Measurements from ENCODE around the gene FOXD4L3. TPM values are rescaled to one million over a fixed set of nuclear protein-coding genes. Genes with fewer than 3 reads are reported as not detected.
"Not testable (repeated sequence)": the region's sequence is repeated elsewhere in the genome, so short reads cannot be mapped to it uniquely, and the experiment has no call there.

FOXD4L3 gene
- total RNA-seq (not detected), polyA plus RNA-seq (ENCODE audit: insufficient read depth in 1 of 8, insufficient read length in 8 of 8, low replicate concordance in 1 of 8) (1 to 10 TPM in 1 of 8 donors, under 1 TPM in 6, not detected in 1; 0.20 to 1.3 (median 0.34) TPM)
- long read RNA-seq, donor 1, result 0 reads
- long read RNA-seq, donor 2, result 0 reads
- long read RNA-seq, donor 3, result 0 reads
- long read RNA-seq, donor 4, partial matches to known transcripts, result 0 of 1 reads
- long read RNA-seq, donor 4, other reads (novel, unspliced or antisense), result 0 of 1 reads
- long read RNA-seq, donor 5, partial matches to known transcripts, result 0 of 1 reads
- long read RNA-seq, donor 5, other reads (novel, unspliced or antisense), result 0 of 1 reads
- long read RNA-seq, donor 6, partial matches to known transcripts, result 0 of 2 reads
- long read RNA-seq, donor 6, other reads (novel, unspliced or antisense), result 0 of 2 reads
- long read RNA-seq, donor 7, result 0 reads
- long read RNA-seq, donor 8, result 0 reads
- long read RNA-seq, donor 9, partial matches to known transcripts, result 0 of 3 reads
- long read RNA-seq, donor 9, other reads (novel, unspliced or antisense), result 0 of 3 reads
- long read RNA-seq, donor 10, result 0 reads
- long read RNA-seq, donor 11, result 0 reads

- H3K27me3 ChIP-seq (ENCODE audit: control insufficient read depth, insufficient read depth, low read length); DNase-seq; H3K4me1 ChIP-seq (ENCODE audit: control insufficient read depth, insufficient read depth, low read length); H3K9me3 ChIP-seq (replicated peaks; ENCODE audit: control insufficient read depth, low read depth, low read length); H3K36me3 ChIP-seq (ENCODE audit: control insufficient read depth, insufficient read depth, low read length); H3K4me3 ChIP-seq (ENCODE audit: low read length); H3K27ac ChIP-seq (ENCODE audit: low read length): not testable (repeated sequence)
- WGBS (ENCODE audit: insufficient coverage), result no CpG with 5 or more reads among the region's 15 CpGs
These were observed at the start of gene FOXD4L3 for GRCh38 chr9:68302567-68302966. Gene FOXD4L3, plus strand, starts transcription at chr9:68302867. Its CDS starts 85 bp downstream, at chr9:68302952.

- not testable (repeated sequence) for H3K4me3 ChIP-seq (ENCODE audit: low read length); H3K36me3 ChIP-seq (ENCODE audit: control insufficient read depth, insufficient read depth, low read length); H3K9me3 ChIP-seq (replicated peaks; ENCODE audit: control insufficient read depth, low read depth, low read length); H3K4me1 ChIP-seq (ENCODE audit: control insufficient read depth, insufficient read depth, low read length); H3K27ac ChIP-seq (ENCODE audit: low read length); H3K27me3 ChIP-seq (ENCODE audit: control insufficient read depth, insufficient read depth, low read length); DNase-seq
- WGBS (ENCODE audit: insufficient coverage), result no CpG with 5 or more reads among the region's 16 CpGs
These were observed 21.6 kb upstream of the FOXD4L3 start for GRCh38 chr9:68281041-68281440.

- not testable (repeated sequence) for H3K4me1 ChIP-seq (ENCODE audit: control insufficient read depth, insufficient read depth, low read length); DNase-seq; H3K27ac ChIP-seq (ENCODE audit: low read length); H3K4me3 ChIP-seq (ENCODE audit: low read length); H3K9me3 ChIP-seq (replicated peaks; ENCODE audit: control insufficient read depth, low read depth, low read length); H3K36me3 ChIP-seq (ENCODE audit: control insufficient read depth, insufficient read depth, low read length)
- WGBS (ENCODE audit: insufficient coverage), result no CpG with 5 or more reads among the region's 30 CpGs
- peaks cover 12% of the 10 kb centered on the region for H3K27me3 ChIP-seq (ENCODE audit: control insufficient read depth, insufficient read depth, low read length)
These were observed 1.1 kb downstream of the FOXD4L3 start for GRCh38 chr9:68303771-68304170.

- not testable (repeated sequence) for H3K27ac ChIP-seq (ENCODE audit: low read length); H3K4me1 ChIP-seq (ENCODE audit: control insufficient read depth, insufficient read depth, low read length); DNase-seq; H3K9me3 ChIP-seq (replicated peaks; ENCODE audit: control insufficient read depth, low read depth, low read length); H3K36me3 ChIP-seq (ENCODE audit: control insufficient read depth, insufficient read depth, low read length); H3K4me3 ChIP-seq (ENCODE audit: low read length)
- WGBS (ENCODE audit: insufficient coverage), result no CpG with 5 or more reads among the region's 21 CpGs
- peaks cover 12% of the 10 kb centered on the region for H3K27me3 ChIP-seq (ENCODE audit: control insufficient read depth, insufficient read depth, low read length)
These were observed 1.5 kb downstream of the FOXD4L3 start for GRCh38 chr9:68304212-68304611.

- not testable (repeated sequence) for H3K36me3 ChIP-seq (ENCODE audit: control insufficient read depth, insufficient read depth, low read length); H3K27ac ChIP-seq (ENCODE audit: low read length); H3K4me3 ChIP-seq (ENCODE audit: low read length); DNase-seq; H3K9me3 ChIP-seq (replicated peaks; ENCODE audit: control insufficient read depth, low read depth, low read length); H3K4me1 ChIP-seq (ENCODE audit: control insufficient read depth, insufficient read depth, low read length)
- no CpG with 5 or more reads among the region's 4 CpGs for WGBS (ENCODE audit: insufficient coverage)
- H3K27me3 ChIP-seq (ENCODE audit: control insufficient read depth, insufficient read depth, low read length), result peaks cover 12% of the 10 kb centered on the region
These were observed 2.1 kb downstream of the FOXD4L3 start for GRCh38 chr9:68304777-68305176.

GRCh38 chr9:68305680-68306285, 3.1 kb downstream of the FOXD4L3 start:
- H3K4me3 ChIP-seq (ENCODE audit: low read length); H3K36me3 ChIP-seq (ENCODE audit: control insufficient read depth, insufficient read depth, low read length); DNase-seq; H3K4me1 ChIP-seq (ENCODE audit: control insufficient read depth, insufficient read depth, low read length); H3K9me3 ChIP-seq (replicated peaks; ENCODE audit: control insufficient read depth, low read depth, low read length); H3K27ac ChIP-seq (ENCODE audit: low read length): not testable (repeated sequence)
- no CpG with 5 or more reads among the region's 21 CpGs for WGBS (ENCODE audit: insufficient coverage)
- H3K27me3 ChIP-seq (ENCODE audit: control insufficient read depth, insufficient read depth, low read length), result peaks cover 12% of the 10 kb centered on the region

GRCh38 chr9:68306391-68306964, 3.8 kb downstream of the FOXD4L3 start:
- DNase-seq; H3K9me3 ChIP-seq (replicated peaks; ENCODE audit: control insufficient read depth, low read depth, low read length); H3K36me3 ChIP-seq (ENCODE audit: control insufficient read depth, insufficient read depth, low read length); H3K27ac ChIP-seq (ENCODE audit: low read length); H3K4me1 ChIP-seq (ENCODE audit: control insufficient read depth, insufficient read depth, low read length); H3K4me3 ChIP-seq (ENCODE audit: low read length): not testable (repeated sequence)
- WGBS (ENCODE audit: insufficient coverage), result 21% methylated on average over 5 of the region's 37 CpGs
- H3K27me3 ChIP-seq (ENCODE audit: control insufficient read depth, insufficient read depth, low read length), result peaks cover 12% of the 10 kb centered on the region

- no CpG with 5 or more reads among the region's 35 CpGs for WGBS (ENCODE audit: insufficient coverage)
- not testable (repeated sequence) for H3K9me3 ChIP-seq (replicated peaks; ENCODE audit: control insufficient read depth, low read depth, low read length)
These were observed 4.5 kb downstream of the FOXD4L3 start for GRCh38 chr9:68307127-68307526.

GRCh38 chr9:68307654-68308053, 5.0 kb downstream of the FOXD4L3 start:
- not testable (repeated sequence) for H3K27ac ChIP-seq (ENCODE audit: low read length); H3K4me1 ChIP-seq (ENCODE audit: control insufficient read depth, insufficient read depth, low read length); H3K4me3 ChIP-seq (ENCODE audit: low read length); H3K9me3 ChIP-seq (replicated peaks; ENCODE audit: control insufficient read depth, low read depth, low read length); DNase-seq; H3K36me3 ChIP-seq (ENCODE audit: control insufficient read depth, insufficient read depth, low read length)
- peaks cover 14% of the 10 kb centered on the region for H3K27me3 ChIP-seq (ENCODE audit: control insufficient read depth, insufficient read depth, low read length)
- WGBS (ENCODE audit: insufficient coverage), result 33% methylated on average over 9 of the region's 21 CpGs

More at GRCh38 chr9:68307127-68307526, 4.5 kb downstream of the FOXD4L3 start:
- not testable (repeated sequence) for H3K27ac ChIP-seq (ENCODE audit: low read length); DNase-seq; H3K4me3 ChIP-seq (ENCODE audit: low read length); H3K4me1 ChIP-seq (ENCODE audit: control insufficient read depth, insufficient read depth, low read length); H3K36me3 ChIP-seq (ENCODE audit: control insufficient read depth, insufficient read depth, low read length)
- peaks cover 14% of the 10 kb centered on the region for H3K27me3 ChIP-seq (ENCODE audit: control insufficient read depth, insufficient read depth, low read length)

GRCh38 chr9:68311208-68311607, 8.5 kb downstream of the FOXD4L3 start:
- DNase-seq; H3K27ac ChIP-seq (ENCODE audit: low read length); H3K9me3 ChIP-seq (replicated peaks; ENCODE audit: control insufficient read depth, low read depth, low read length); H3K36me3 ChIP-seq (ENCODE audit: control insufficient read depth, insufficient read depth, low read length); H3K4me1 ChIP-seq (ENCODE audit: control insufficient read depth, insufficient read depth, low read length); H3K4me3 ChIP-seq (ENCODE audit: low read length): not testable (repeated sequence)
- peaks cover 11% of the 10 kb centered on the region for H3K27me3 ChIP-seq (ENCODE audit: control insufficient read depth, insufficient read depth, low read length)
- no CpG with 5 or more reads among the region's 5 CpGs for WGBS (ENCODE audit: insufficient coverage)

Data from muscle of leg (tissue), 16 donors.